Rectal smooth muscle tissue (tissue), 1 donor: ENCODE measurements around the gene GPRC5C.

Experiments
- H3K27ac ChIP-seq: one replicate; pipeline ENCODE4 v1.7.0; 2013; ENCODE audit warnings: low read depth, low read length, inconsistent platforms
- H3K27me3 ChIP-seq: one replicate; pipeline ENCODE4 v1.7.0; 2013; ENCODE audit warnings: low read length; ENCODE audit not compliant: control insufficient read depth, insufficient read depth
- H3K36me3 ChIP-seq: one replicate; pipeline ENCODE4 v1.7.0; 2013; ENCODE audit warnings: low read length; ENCODE audit not compliant: control insufficient read depth, insufficient read depth
- H3K4me1 ChIP-seq: one replicate; pipeline ENCODE4 v1.7.0; 2013; ENCODE audit warnings: low read length; ENCODE audit not compliant: control insufficient read depth, insufficient read depth
- H3K4me3 ChIP-seq: one replicate; pipeline ENCODE4 v1.7.0; 2013; ENCODE audit warnings: low read length
- H3K9ac ChIP-seq: one replicate; pipeline ENCODE4 v1.7.0; 2013; ENCODE audit warnings: low read length

Gene GPRC5C

GRCh38 chr17:74429604-74430384, 2.1 kb upstream of the GPRC5C start:
- H3K36me3 ChIP-seq: no peaks in the 10 kb centered on the region
- peaks cover 7% of the 10 kb centered on the region for H3K4me1 ChIP-seq
- H3K27ac ChIP-seq: peak overlapping the region; percentile 89
- H3K27me3 ChIP-seq: peaks cover 4% of the 10 kb centered on the region
- H3K9ac ChIP-seq: peak overlapping the region; percentile 24
- peak overlapping the region; percentile 86 for H3K4me3 ChIP-seq

GRCh38 chr17:74430385-74430705, 1.5 kb upstream of the GPRC5C start:
- Histone ChIP-seq H3K9ac (peak overlapping the region; percentile 24), H3K4me1 (peaks cover 7% of the 10 kb centered on the region), H3K27ac (peak overlapping the region; percentile 89), H3K27me3 (peaks cover 4% of the 10 kb centered on the region), H3K4me3 (peak overlapping the region; percentile 86), H3K36me3 (no peaks in the 10 kb centered on the region)

GRCh38 chr17:74430706-74431567, 951 bp upstream of the GPRC5C start:
- Histone ChIP-seq H3K27me3 (peaks cover 4% of the 10 kb centered on the region), H3K4me1 (peaks cover 7% of the 10 kb centered on the region), H3K9ac (peak overlapping the region; percentile 84), H3K27ac (peak overlapping the region; percentile 89), H3K4me3 (peak overlapping the region; percentile 86), H3K36me3 (no peaks in the 10 kb centered on the region)

- Histone ChIP-seq H3K27ac (no peak overlapping the region), H3K9ac (no peak overlapping the region), H3K4me1 (peaks cover 7% of the 10 kb centered on the region), H3K4me3 (peak overlapping the region; percentile 86), H3K36me3 (no peaks in the 10 kb centered on the region), H3K27me3 (peaks cover 4% of the 10 kb centered on the region)
These were observed 469 bp downstream of the GPRC5C start for GRCh38 chr17:74432424-74432690.

- Histone ChIP-seq H3K9ac (peak overlapping the region; percentile 32), H3K27ac (no peak overlapping the region), H3K4me3 (peak overlapping the region; percentile 86), H3K36me3 (no peaks in the 10 kb centered on the region), H3K4me1 (peaks cover 7% of the 10 kb centered on the region), H3K27me3 (peaks cover 4% of the 10 kb centered on the region)
These were observed 991 bp downstream of the GPRC5C start for GRCh38 chr17:74432766-74433391.

DNA sequence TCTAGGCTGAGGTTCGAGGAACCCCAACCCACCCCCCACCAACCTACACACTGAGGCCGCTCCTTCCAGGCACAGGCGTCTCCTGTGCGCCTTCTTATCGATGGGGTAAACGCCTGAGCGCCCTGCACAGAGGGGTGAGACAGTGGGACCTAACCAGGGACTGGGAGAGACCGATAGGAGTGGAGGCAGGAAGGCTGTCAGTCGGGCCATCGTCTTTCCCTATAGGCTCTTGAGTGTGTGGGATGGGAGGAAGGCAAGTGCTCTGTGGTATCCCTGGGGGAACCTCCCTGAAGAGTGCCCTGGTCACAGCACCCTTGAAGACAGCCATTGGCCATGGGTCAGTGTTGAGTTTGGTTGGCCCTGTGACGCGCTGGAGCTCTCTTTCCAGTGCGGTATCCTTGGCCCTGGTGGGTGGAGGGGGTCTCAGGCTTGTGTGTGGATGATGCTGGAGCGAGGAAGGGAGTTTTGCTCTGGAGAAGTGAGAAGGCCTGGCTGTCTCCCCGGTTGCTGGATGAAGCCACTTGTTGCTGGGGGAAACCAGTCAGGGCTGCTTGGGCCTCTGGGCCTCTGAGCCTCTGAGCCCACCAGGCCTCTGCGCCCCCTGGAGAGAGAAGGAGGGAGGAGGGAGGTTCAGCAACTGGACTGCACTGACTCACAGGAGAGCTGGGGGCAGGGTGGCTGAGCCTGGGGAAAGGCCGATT, 1.7 kb downstream of the GPRC5C start:
- Histone ChIP-seq H3K4me1 (peaks cover 7% of the 10 kb centered on the region), H3K9ac (no peak overlapping the region), H3K27ac (no peak overlapping the region), H3K36me3 (no peaks in the 10 kb centered on the region), H3K4me3 (peak overlapping the region; percentile 29), H3K27me3 (peaks cover 4% of the 10 kb centered on the region)

DNA sequence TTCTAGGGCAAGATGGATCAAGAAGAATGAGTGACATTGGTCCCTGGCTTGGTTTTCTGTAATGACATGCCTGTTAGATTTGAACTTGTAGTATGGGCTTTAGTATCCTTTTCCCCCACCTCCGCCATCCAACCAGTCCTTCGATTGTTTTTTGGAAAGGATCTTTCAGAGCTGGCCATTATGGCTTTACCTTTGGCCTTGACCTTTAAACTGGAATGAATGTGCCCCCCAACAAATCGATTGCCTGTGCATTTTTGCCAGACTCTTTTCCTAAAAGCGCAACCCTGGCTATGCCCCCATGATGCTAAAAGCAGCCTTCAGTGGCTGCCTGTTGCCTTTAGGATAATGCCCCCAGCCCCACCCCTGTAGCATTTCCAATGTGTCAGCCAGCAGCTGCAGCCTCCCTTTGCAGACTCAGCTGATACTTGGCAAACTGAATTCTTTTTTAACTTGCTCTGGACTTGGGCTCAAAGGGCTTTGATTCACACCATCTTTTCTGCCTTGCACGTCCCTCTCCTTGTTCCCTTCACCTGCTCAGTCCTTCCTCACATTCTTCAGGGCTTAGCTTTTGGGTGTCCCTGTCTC, 4.0 kb downstream of the GPRC5C start:
- peak overlapping the region; percentile 32 for H3K4me3 ChIP-seq
- peaks cover 2% of the 10 kb centered on the region for H3K4me1 ChIP-seq
- H3K9ac ChIP-seq: no peak overlapping the region
- peaks cover 4% of the 10 kb centered on the region for H3K27me3 ChIP-seq
- no peaks in the 10 kb centered on the region for H3K36me3 ChIP-seq
- H3K27ac ChIP-seq: no peak overlapping the region

- no peak overlapping the region for H3K27ac ChIP-seq
- no peak overlapping the region for H3K9ac ChIP-seq
- peaks cover 3% of the 10 kb centered on the region for H3K27me3 ChIP-seq
- peaks cover 2% of the 10 kb centered on the region for H3K4me1 ChIP-seq
- H3K36me3 ChIP-seq: no peaks in the 10 kb centered on the region
- H3K4me3 ChIP-seq: no peak overlapping the region
These were observed 5.8 kb downstream of the GPRC5C start for GRCh38 chr17:74437702-74438101.

DNA sequence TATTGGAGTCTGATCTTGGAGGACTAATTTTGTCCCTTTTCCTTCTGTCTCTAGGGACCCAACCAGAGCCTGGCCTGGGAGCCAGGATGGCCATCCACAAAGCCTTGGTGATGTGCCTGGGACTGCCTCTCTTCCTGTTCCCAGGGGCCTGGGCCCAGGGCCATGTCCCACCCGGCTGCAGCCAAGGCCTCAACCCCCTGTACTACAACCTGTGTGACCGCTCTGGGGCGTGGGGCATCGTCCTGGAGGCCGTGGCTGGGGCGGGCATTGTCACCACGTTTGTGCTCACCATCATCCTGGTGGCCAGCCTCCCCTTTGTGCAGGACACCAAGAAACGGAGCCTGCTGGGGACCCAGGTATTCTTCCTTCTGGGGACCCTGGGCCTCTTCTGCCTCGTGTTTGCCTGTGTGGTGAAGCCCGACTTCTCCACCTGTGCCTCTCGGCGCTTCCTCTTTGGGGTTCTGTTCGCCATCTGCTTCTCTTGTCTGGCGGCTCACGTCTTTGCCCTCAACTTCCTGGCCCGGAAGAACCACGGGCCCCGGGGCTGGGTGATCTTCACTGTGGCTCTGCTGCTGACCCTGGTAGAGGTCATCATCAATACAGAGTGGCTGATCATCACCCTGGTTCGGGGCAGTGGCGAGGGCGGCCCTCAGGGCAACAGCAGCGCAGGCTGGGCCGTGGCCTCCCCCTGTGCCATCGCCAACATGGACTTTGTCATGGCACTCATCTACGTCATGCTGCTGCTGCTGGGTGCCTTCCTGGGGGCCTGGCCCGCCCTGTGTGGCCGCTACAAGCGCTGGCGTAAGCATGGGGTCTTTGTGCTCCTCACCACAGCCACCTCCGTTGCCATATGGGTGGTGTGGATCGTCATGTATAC, 8.0 kb downstream of the GPRC5C start:
- Histone ChIP-seq H3K9ac (no peak overlapping the region), H3K27me3 (no peaks in the 10 kb centered on the region), H3K36me3 (no peaks in the 10 kb centered on the region), H3K4me3 (no peak overlapping the region), H3K4me1 (peaks cover 9% of the 10 kb centered on the region), H3K27ac (no peak overlapping the region)

DNA sequence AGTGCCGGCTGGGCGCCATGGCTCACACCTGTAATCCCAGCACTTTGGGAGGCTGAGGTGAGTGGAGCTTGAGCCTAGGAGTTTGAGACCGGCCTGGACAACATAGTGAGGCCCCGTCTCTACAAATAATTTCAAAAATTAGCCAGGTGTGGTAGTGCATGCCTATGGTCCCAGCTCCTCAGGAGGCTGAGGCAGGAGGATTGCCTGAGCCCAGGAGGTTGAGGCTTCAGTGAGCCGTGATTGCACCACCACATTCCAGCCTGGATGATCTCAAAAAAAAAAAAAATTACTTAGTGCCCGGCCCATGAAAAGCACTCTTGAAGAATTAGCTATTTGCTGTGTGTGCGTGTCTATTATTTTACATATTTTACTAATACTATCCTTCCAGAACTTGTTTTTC, 9.6 kb downstream of the GPRC5C start:
- no peak overlapping the region for H3K9ac ChIP-seq
- H3K36me3 ChIP-seq: no peaks in the 10 kb centered on the region
- no peaks in the 10 kb centered on the region for H3K27me3 ChIP-seq
- no peak overlapping the region for H3K4me3 ChIP-seq
- no peak overlapping the region for H3K27ac ChIP-seq
- peaks cover 9% of the 10 kb centered on the region for H3K4me1 ChIP-seq

- no peaks in the 10 kb centered on the region for H3K27me3 ChIP-seq
- no peak overlapping the region for H3K4me3 ChIP-seq
- peaks cover 9% of the 10 kb centered on the region for H3K4me1 ChIP-seq
- H3K27ac ChIP-seq: peak overlapping the region; percentile 61
- no peak overlapping the region for H3K9ac ChIP-seq
- no peaks in the 10 kb centered on the region for H3K36me3 ChIP-seq
These were observed 10.4 kb downstream of the GPRC5C start for GRCh38 chr17:74442291-74442669.
